HG03025 (cell line): ENCODE results near the gene PLEKHA1.

Experiments
- ATAC-seq: cut with Tn5 transposase; IDR thresholded peaks from one replicate; pipeline ENCODE4 v1.9.1; 2021; ENCODE audit warnings: mild to moderate bottlenecking, moderate library complexity; ENCODE audit not compliant: unreplicated experiment, low FRiP score

PLEKHA1 gene

DNA sequence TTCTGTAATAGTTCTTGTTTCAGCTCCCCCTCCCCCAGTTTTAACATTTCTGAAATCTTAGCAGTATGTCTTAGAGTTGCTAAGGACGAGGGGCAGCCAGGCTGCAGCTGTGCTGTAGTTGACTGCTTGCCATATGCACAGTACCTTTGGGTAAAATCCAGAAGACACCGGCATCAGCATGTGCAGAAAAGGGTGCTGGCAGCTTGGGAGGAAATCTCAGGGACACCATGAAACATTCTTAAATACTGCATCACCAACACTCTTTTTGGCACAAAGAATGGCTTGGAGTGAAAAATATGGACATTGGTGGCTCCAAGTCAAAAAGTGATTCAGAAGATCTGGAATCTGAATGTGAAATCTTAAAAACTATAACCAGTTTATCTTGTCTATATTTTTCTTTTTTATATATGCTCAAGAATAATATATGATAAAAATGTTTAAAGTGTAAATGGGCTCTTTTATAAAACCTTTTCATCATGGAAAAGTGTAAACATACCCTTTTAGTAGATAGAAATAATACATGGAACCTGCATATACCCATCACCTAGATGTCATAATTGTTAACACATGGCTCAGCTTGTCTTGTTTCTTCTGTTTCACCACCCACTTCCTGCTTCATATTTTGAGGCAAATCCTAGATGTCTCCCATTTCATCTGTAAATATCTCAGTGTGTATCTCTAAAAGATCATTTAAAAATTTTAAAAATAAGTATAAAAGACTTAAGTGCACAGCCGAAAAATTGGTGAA, 45.5 kb downstream of the PLEKHA1 start:
- no peak for ATAC-seq

DNA sequence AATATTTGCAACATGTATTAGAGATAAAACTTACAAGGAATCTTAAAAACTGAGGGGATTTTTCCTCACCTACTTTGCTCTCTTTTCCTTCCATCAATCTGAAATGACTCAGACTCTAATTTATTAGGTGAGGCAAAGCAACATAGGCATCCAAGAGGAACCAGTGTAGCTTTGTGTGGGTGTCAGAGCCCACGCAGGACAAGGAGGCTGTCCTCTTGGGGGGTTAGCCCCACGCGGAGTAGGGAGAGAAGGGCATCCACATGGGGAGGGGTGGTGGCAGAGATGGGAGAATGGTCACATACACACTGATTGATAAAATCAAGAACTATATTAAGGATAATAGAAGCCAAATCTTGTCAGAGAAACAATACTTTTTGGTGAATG, 46.1 kb downstream of the PLEKHA1 start:
- ATAC-seq: no peak

DNA sequence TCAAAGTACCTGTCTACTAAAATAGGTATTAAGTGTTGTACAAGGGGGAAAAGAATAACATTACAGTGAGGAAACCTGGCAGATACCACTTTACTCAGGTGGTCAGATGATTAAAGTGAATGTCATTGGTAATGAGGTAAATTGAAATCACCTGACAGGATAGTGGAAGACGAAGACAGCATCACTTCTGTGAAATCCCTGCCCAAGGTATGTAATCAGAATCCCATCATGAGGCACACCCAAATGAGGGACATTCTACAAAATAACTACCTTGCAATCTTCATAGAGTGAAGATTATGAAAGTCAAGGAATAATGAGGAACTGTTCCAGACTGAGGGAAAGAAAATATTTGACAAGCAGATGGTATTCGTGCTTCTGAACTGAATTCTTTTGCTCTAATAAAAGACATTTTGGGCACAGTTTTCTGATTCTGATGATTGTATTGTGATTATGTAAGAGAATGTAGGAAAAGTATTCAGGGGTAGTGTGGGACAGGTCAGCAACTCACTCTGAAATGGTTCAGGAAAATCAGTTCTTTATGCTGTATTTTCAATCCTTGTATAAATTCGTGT, 46.6 kb downstream of the PLEKHA1 start:
- no peak for ATAC-seq

DNA sequence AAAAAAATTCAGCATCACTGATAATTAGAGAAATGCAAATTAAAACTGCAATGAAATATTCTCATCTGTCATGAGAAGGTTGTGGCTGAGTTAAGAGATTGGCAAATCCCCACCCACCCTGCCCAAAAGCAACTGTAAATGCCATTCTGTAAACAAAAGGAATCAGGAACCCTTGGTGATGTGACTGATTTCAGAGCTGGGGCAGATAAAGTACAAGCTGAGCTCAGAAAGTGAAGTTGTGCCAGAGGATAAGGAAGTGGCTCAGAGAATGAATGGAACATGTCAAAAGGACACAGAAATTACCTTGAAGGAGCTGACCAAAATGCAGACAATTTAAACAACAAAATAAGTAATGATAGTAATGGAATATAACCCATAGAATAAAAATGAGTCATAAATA, 47.2 kb downstream of the PLEKHA1 start:
- ATAC-seq: no peak

DNA sequence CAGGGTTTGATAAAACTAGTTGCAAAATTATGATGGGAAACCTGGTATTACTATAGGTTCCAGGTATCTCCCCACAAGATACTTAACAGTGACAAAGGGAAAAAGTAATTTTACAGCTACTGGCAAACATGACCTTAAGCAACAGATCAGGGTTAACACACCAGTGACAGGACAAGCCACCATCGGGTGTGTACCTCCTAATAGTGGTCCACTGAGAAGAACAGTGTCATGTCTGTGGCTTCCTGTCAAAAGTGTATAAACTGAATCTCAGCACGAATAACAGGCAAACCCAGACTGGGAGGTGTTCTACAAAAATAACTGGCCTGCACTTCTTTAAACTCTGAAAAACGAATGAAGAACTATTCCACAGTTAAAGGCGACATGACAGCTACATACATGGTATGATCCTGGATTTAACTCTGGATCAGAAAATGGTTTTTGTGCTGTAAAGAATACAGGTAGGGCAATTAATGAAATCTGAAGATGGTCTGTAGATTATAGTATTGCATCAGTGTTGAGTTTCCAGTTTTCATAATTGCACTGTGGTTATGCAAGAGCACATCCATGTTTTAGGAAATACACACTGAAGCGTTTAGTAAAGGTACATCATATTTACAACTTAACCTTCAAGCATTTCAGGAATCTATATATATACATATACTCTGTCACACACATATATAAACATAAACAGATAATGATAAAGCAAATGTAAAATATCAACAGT, 47.9 kb downstream of the PLEKHA1 start:
- no peak for ATAC-seq

DNA sequence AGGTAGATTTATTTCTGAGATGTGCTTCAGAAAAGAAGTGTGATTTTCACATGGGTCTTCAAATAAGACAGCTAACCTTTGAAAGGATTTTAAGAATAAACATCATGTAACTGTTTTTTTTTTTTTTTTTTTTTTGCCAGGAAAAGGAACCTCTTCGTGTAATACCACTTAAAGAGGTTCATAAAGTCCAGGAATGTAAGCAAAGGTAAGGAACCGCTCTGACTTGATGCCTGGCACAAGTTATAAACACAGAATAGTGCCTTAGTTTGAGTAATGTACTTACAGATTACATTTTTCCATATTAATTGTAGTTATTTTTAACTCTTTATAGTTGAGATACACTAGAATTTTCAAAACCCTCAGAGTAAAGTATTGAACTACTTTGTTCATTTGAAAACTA, 49.6 kb downstream of the PLEKHA1 start:
- ATAC-seq: no peak

DNA sequence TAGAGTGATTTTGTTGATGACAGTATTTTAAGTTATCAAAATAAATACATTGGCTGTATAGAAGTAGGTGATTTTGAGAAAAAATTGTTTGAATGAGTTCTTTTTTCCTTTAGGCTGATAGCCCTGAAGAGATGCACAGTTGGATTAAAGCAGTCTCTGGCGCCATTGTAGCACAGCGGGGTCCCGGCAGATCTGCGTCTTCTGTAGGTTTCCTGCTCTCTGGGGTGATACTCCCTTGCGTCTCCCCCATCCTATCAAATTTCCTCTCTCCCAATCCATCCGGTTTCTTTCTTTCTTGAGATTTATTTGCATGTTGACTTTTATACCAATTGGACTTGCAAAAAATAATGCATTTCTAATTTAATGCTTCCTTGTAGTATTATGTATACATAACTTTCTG, 52.3 kb downstream of the PLEKHA1 start:
- ATAC-seq: no peak

DNA sequence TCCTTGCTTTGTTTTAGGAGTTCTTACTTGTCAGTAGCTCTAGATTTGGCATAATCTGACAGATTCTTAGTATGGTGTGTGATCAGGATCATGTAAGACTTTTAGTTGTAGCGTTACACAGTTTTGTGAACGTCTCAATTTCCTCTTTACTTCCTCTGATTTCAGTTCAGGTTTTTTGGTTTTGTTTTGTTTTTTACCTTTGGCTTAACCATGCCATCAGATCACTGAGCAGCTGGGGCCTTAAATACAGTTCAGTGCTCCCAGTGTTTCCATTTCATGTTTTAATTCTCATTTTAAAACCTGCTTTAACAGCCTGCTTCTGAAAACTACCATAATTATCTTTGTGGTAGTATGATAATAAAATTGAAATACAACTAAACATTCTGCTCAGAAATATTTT, 52.8 kb downstream of the PLEKHA1 start:
- ATAC-seq: no peak

DNA sequence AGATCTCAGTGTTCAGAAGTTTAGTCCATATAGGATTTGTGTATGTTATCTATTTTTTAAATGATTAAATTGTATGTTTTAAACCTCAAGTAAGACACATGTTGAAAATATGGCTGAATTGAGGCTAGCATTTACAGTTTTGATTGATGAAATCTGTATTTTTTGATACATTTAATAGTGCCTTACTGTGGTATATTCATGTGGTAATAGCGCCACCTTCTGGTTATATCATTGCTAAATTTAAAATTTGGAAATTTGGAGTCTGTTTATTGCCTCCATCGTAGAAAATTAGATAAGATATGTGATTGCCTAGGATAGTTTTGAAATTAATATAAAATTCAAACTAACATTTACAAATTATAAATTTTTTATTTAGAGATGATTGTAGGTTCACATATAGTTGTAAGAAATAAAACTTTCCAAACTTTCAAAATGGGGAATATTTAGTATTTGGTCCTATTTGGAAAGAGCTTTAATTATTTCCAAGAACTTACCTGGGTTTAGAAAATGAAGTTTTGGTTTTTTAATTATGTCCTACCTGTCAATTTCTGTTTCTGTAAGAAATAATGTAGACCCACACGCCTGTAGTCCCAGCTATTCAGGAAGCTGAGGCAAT, 60.8 kb downstream of the PLEKHA1 start:
- ATAC-seq: no peak

DNA sequence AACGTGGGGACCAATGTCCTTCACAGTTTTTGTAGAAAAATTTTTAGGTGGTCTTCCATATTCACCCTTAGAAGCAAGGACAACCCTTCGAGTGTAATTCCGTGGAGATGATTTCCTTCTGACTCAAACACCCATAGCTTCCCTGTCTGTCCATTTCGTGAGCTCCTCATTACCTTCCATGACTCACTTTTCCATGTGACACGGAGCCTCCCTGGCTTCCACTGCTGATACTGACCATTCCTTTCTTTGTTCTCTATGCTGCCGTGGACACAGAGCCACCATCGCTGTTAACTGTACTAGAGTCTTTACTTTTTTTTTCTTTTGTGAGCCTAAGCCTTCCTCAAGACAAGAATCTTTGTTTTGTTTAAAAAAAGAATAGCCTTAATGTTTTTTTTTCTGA, 67.5 kb downstream of the PLEKHA1 start:
- ATAC-seq: no peak

DNA sequence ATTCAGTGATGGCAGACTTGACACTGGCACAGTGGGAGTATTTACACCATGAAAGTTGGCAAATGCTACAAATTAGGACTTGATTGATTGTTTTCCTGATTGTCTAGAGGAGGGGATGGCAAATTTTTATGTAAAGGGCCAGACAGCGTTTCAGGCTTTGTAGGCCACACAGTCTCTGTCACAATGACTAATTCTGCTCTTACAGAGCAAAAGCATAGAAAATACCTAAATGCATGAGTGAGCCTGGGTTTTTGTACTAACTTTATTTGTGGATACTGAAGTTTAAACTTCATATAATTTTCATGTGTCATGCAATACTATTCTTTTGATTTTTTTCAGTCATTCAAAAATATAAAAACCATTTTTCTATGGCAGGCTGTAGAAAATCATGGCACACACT, 71.0 kb downstream of the PLEKHA1 start:
- no peak for ATAC-seq

DNA sequence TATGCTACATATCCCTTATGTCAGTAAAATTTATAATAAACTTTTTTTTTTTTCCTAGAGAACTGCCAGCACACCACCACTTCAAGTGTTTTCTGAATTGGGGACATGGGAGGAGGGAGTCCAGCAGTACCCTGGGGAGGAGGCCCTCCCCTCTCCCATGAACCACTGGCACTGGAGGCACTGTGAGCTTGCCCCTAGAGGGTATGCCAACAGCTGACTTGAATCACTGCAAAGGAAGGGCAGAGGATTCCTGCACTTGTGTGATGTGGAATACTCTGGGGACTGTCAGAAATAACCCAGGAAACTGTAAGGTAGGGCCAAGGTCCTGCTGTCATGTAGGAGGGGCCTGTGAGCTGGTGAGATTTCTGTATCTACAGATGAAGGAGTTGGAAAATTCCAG, 71.4 kb downstream of the PLEKHA1 start:
- ATAC-seq: no peak

DNA sequence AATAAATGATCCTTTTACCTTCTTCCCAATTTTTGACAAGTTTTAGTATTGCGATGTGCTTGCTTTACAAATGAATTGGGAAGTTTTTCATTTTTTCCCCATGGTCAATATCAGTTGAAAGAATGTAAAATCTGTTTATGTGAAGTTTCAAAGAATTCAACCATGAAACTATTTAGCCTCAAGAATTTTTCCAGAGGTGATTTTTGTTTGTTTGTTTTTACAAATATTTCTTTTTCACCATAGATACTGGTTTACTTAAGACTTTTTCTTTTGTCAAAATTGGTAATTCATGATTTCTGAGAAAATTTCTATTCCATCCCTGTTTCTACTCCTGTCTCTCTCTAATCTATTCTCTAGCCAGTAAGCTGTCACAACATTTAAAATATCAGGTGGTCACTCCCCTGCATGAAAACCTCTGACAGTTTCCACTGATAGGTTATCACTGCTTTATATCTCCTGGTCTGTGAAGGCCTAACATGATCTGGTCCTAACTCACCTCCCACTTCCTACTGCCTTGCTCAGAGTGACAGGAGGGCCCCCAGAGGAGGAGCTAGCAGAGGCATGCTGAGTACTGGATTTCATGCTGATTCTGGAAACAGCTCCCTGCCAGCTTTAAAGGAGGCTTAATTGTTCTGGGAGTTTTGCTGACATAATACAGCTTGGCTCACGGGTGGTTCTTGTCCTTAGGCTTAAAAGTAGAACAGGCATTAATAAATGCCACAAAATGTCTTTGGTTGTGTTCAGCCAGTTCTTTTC, 72.3 kb downstream of the PLEKHA1 start:
- ATAC-seq: no peak

DNA sequence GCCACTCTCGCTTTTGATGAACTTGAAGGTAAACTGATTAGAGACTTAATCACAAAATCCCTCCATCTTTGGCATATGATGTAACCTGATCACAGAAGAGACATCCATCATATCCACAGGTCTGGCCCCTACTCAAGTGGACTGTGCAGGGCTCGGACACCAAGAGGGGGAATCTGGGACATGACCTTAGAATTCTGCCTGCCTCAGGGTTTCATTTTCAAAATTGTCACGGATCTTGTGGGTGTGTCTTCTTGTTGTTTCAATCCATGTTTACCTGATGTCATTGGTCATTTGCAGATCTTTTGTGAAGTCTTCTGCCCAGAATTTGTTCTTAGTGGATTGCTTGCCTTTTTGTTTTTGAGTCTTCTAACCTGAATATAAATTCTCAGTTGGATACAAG, 74.1 kb downstream of the PLEKHA1 start:
- ATAC-seq: no peak

DNA sequence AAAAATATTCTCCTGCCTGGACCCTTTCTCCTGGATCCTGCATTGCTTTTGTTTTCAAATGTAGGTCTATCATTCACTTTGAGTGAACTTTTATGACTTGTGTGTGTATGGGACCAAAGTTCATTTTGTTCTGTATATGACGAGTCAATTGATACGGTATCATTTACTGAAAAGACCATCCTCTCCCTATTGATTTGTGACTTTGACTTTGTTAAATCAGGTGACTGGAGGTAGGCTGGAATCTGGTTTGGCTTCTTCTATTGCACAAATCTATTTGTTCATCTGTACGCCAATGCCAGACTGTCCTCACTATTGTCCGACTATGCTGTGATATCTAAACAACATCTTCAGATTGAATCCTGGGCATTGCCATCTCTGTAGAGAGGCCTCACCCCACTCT, 74.6 kb downstream of the PLEKHA1 start:
- ATAC-seq: no peak

DNA sequence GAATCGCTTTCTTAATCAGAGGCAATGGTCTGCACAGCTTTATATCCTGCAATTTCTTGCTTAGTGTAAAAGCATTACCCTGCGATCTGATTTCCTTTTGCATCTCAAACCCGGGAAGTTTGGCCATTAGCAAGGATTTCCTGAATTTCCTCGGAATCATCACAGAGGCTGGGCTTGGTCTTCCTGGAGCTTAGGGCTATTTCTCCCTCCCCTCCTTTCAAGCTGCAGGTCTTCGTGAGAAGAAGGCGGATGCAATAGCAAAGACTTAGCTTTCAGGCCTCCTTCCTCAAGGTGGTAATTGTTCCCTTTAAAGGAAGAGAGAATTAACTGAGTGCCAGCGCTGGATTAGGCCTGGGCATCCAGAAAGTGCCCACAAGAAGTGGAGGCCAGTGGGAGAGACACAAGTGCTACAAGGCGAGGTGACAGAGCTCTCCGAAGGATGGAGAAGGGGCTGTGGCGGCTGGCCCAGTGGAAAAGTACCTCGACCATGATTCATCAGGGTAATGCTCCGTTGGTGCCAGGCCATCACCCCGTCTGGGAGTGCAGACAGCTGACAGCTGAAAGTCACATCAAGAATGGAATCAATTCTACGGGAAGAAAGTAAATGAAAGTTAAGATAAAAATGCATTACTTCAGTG, 76.0 kb downstream of the PLEKHA1 start:
- no peak for ATAC-seq

DNA sequence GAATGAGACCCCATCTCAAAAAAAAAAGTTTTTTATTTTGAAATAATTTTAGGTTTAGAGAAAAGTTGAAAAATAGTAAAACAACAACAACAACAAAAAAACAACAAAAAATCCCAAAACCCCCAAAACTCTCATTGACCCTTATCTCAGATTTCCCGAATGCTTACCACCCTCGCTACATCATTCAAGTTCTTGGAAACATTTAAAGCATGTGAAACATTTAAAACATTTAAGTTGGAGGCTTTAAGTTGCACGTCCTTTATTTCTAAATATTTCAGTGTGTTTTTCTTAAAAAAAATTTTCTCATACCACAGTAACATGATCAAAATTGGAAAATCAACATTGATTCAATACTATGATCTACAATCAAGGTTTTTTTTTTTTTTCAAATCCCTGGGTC, 79.6 kb downstream of the PLEKHA1 start:
- ATAC-seq: no peak

DNA sequence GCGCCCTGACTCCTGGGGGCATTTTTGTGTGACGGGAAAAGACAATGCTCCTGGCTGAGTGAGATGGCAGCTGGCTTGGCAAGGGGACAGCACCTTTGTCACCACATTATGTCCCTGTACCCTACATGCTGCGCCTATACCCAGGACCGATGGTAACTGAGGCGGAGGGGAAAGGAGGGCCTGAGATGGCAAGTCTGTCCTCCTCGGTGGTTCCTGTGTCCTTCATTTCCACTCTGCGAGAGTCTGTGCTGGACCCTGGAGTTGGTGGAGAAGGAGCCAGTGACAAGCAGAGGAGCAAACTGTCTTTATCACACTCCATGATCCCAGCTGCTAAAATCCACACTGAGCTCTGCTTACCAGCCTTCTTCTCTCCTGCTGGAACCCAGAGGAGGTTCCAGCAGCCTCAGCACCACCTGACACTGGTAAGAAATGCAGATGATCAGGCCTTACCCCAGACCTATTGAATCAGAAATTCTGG, 80.1 kb downstream of the PLEKHA1 start, which contains the start of gene ARMS2:
Gene ARMS2, plus strand, starts transcription at position 51 of the 478 bp plus-strand sequence. Its CDS starts 75 bp downstream, at position 126.
- no peak for ATAC-seq

DNA sequence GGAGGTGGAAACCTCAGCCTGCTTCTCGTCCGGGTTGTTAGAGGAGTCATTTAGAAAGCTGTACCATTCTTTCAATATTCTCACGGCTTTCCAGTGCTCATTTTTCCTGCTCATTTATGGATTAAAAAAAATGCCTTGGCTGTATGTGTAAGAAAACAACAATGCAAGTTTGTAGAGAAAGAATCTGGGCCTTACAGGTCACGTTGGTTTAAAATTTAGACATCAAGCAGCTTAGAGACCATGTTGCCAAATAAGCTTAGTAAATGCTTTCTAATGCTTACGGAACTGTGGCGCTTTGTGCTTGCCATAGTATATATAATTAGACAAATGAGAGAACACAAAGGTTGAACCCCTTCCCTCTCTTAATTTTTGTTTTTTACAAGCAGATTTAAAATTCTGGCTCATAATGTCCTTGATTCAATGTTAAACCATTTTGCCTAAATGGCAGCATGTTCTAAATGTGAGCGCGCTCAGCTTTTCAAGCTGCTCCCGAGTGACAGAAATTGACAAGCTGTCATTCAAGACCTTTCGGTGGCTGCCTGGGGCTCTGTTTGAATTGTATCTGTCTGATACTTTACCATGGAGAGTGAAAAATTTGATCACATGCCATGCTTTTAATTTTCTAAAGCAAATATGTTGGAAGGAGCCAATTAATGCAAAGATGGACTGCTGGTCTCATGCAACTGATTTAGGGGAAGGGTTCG, 81.0 kb downstream of the PLEKHA1 start:
- no peak for ATAC-seq
